ENCODE data around the gene ATP6V0E2. TPM values are rescaled to one million over a fixed set of nuclear protein-coding genes. Genes with fewer than 3 reads are reported as not detected.

ATP6V0E2 gene
- total and polyA plus RNA-seq, 10 donors: 19.3 to 35.4 (median 28.7) TPM

DNA sequence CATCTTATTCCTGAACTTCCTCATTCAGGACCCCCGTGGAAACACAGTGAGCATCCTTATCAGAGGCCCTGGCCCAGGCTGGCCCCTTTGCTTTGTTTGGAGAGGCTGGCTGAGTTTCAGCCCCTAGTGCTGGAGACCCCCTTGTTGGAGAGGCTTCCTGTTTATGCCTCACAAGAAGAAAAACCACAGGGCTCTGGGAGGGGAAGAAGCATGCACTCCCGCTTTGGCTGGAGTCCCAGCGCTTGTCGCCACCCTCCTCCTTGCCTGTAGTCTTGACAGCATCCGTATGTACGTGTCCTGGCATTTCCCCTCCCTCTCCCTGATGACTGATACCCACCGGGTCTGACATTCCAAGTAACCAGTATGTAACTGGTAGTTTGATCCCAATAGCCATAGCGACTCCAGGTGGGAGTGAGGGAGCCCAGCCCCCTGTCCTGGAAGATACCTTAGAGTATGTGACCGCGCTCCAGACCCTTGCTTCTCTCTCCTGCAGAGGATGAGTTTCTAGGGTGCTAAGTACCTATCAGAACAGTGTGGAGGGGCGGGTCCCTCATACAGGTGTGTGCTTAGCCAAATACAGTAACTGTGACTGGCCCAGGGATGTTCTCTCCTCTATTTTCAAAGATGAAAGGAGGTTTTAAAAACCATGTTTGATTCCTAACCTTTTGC is 6.9 kb upstream of the ATP6V0E2 start:
- H3K27me3 ChIP-seq (replicated peaks in 1 of 7): no peaks in the 10 kb centered on the region
- H3K36me3 ChIP-seq: peaks cover 4 to 49% (median 21%) of the 10 kb centered on the region in 6 donors
- no peak for DNase-seq
- H3K9me3 ChIP-seq: no peaks in the 10 kb centered on the region
- intact Hi-C loops (cut with DNase I; ENCODE audit: low total_unique reads): no loop called here
- H3K27ac ChIP-seq: peak overlapping the region in 6 of 8 donors; percentile 8 to 83 (median 73)
- no peak overlapping the region for H3K4me3 ChIP-seq
- TF ChIP-seq, protein P1, sequence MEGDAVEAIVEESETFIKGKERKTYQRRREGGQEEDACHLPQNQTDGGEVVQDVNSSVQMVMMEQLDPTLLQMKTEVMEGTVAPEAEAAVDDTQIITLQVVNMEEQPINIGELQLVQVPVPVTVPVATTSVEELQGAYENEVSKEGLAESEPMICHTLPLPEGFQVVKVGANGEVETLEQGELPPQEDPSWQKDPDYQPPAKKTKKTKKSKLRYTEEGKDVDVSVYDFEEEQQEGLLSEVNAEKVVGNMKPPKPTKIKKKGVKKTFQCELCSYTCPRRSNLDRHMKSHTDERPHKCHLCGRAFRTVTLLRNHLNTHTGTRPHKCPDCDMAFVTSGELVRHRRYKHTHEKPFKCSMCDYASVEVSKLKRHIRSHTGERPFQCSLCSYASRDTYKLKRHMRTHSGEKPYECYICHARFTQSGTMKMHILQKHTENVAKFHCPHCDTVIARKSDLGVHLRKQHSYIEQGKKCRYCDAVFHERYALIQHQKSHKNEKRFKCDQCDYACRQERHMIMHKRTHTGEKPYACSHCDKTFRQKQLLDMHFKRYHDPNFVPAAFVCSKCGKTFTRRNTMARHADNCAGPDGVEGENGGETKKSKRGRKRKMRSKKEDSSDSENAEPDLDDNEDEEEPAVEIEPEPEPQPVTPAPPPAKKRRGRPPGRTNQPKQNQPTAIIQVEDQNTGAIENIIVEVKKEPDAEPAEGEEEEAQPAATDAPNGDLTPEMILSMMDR (IDR thresholded peaks at IDR 0.05 in 8 of 11, conservative IDR thresholded peaks at IDR 0.05 in 3 of 11): no peak
- TF ChIP-seq POLR2AphosphoS5 (IDR thresholded peaks at IDR 0.05) (peak in 2 of 3 donors; percentile 25 to 38), POLR2A (IDR thresholded peaks at IDR 0.05) (no peak)
- 36 to 63% (median 44%) methylated on average over 6 to 11 of the region's 11 CpGs for WGBS, 5 donors
- peaks cover 26 to 82% (median 74%) of the 10 kb centered on the region in 6 donors for H3K4me1 ChIP-seq

DNA sequence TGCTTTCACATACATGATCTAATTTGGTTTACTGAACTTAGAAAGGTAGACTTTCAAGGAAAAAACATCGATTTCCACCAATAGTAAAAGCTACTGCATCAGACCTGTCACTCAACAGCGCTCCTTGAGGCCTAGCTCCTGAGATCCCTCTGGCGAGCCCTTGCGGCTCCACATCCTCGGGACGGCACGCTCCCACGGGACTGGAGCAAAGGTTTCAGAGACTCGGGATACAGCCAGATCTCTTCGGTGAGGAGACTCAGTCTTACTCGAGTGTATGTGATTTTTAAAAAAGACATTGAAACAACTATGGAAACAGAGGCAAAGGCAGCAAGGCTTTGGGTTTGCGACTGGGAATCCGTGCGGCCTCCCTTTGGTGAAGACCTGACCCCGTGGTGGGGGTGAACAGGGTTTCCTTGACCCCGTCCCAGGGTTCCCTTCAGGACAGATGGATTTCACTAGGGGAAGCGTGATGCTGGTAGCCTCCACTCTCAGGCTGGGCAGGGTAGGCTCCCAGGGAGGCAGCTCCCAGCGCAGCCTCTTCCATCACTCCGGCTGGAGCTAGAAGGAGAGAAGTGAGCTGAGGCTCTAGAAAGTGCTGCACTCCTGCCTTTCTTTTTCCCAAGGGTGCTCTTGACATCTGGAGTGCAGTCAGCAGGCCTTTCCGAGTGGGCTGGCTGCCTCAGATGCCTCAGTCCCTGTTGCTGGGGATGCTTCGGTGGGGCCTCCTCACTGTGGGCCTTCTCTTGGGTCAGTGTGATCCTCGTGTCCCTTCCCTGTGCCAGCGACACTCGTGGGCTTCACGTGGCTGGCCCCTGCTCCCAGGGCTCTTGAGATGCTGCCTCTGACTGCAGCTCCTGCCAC is 5.8 kb upstream of the ATP6V0E2 start:
- Histone ChIP-seq H3K4me1 (peaks cover 33 to 93% (median 84%) of the 10 kb centered on the region in 6 donors), H3K4me3 (no peak overlapping the region), H3K27me3 (replicated peaks in 1 of 7) (peaks cover 0 to 3% (median 0%) of the 10 kb centered on the region in 7 donors), H3K36me3 (peaks cover 4 to 38% (median 16%) of the 10 kb centered on the region in 6 donors), H3K9me3 (no peaks in the 10 kb centered on the region), H3K27ac (peak overlapping the region in 7 of 8 donors; percentile 8 to 83 (median 62))
- TF ChIP-seq POLR2A (IDR thresholded peaks at IDR 0.05): no peak
- no peak for TF ChIP-seq POLR2AphosphoS5 (IDR thresholded peaks at IDR 0.05)
- TF ChIP-seq, protein P1 (IDR thresholded peaks at IDR 0.05 in 8 of 11, conservative IDR thresholded peaks at IDR 0.05 in 3 of 11): no peak
- WGBS, 5 donors: 82 to 86% (median 84%) methylated on average over 24 to 25 of the region's 25 CpGs
- intact Hi-C loops (cut with DNase I; ENCODE audit: low total_unique reads): no loop called here
- no peak for DNase-seq

DNA sequence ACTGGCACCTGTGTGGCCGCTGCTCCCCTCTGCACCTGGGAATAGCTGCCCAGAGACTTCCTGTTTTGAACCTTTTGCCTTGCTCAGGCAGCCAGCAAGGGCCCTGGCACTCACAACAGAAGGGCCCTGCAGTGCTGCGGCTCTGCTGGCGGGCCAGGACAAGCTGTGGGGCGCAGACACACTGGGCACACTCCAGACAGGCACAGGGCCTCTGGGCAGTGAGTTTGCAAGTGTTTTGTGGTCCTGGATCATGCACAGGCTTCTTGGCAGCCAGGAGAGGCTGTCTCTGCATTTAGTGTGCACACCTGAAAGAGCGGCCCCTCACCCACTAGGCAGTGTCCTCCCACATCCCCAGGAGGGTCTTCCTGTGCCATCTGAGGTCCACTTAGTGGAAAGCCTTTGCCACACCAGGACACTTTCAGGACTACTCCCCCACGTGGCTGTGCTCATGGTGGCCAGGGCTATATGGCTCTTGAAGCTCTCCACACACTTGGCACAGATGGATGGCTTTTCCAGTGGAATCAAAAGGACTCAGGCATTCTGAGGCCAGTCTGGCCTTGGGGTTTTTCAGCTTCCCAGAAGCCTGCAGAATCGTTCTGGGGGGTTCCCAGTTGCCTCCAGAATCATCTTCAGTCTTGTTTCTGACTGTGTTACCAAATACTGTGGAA is 5.0 kb upstream of the ATP6V0E2 start:
- no peak for DNase-seq
- peaks cover 0 to 10% (median 0%) of the 10 kb centered on the region in 7 donors for H3K27me3 ChIP-seq (replicated peaks in 1 of 7)
- no peak overlapping the region for H3K4me3 ChIP-seq
- WGBS, 5 donors: 58 to 69% (median 60%) methylated on average over 6 to 7 of the region's 7 CpGs
- H3K27ac ChIP-seq: peak overlapping the region; percentile 8 to 83 (median 52)
- intact Hi-C loops (cut with DNase I; ENCODE audit: low total_unique reads): no loop called here
- H3K4me1 ChIP-seq: peaks cover 34 to 99% (median 88%) of the 10 kb centered on the region in 6 donors
- H3K36me3 ChIP-seq: peaks cover 4 to 31% (median 13%) of the 10 kb centered on the region in 6 donors
- TF ChIP-seq POLR2A (IDR thresholded peaks at IDR 0.05) (no peak), POLR2AphosphoS5 (IDR thresholded peaks at IDR 0.05) (peak in 2 of 3 donors; percentile 19 to 49)
- TF ChIP-seq, protein P1 (IDR thresholded peaks at IDR 0.05 in 8 of 11, conservative IDR thresholded peaks at IDR 0.05 in 3 of 11): no peak
- no peaks in the 10 kb centered on the region for H3K9me3 ChIP-seq
